Endometrium (tissue), 2 donors: ENCODE data around the gene RBBP8NL.

Experiments used
- FAIRE-seq: peaks from 2 replicates; lab custom pipeline; 2012; peaks lifted over from hg19 to GRCh38; lab: Jason Lieb, UNC
- donor health status: control.
- donor health status: control.

Gene RBBP8NL

DNA sequence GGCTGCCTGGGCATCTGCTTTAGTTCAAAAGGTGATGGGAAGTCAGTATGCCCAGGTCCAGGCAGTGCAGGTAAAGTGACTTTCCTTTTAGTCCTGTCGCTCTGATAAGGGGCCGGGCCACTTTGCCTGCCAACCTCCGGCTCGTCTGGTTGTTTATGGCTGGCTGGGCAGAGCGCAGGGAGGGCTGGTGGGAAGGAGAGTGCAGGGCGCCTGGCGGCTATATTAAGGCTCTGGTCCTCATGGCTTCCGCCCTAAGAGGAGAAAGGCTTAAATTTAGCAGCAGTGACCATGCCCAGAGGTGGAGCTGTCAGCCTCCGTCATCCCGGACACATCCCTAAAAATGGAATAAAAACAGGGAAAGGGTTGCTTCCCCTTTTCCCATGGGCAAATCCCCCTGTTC is 33.8 kb upstream of the RBBP8NL start:
- no peak for FAIRE-seq

GRCh38 chr20:62460678-62461077 is 33.3 kb upstream of the RBBP8NL start:
- no peak for FAIRE-seq

DNA sequence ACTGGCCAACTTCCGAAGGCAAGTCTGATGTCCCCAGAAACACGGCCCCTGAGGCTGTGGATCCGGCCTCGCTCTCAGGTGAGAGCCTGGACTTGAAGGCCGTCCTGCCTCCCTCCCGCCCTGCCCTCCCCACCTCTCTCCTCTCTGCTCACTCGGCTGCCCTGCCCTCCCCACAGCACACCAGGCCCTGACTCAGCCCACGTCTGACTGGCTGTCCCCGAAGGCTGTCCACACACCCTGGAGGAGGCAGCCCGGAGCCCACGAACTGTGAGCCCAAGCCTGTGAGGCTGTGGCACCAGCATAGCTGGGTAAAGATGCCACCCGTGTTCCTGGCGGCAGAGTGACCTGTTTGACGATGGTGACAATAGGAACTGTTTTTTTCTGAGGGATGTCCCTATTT is 32.1 kb upstream of the RBBP8NL start:
- FAIRE-seq: no peak

GRCh38 chr20:62458275-62459251 is 31.2 kb upstream of the RBBP8NL start:
- no peak for FAIRE-seq

GRCh38 chr20:62457831-62458230 is 30.5 kb upstream of the RBBP8NL start:
- no peak for FAIRE-seq

DNA sequence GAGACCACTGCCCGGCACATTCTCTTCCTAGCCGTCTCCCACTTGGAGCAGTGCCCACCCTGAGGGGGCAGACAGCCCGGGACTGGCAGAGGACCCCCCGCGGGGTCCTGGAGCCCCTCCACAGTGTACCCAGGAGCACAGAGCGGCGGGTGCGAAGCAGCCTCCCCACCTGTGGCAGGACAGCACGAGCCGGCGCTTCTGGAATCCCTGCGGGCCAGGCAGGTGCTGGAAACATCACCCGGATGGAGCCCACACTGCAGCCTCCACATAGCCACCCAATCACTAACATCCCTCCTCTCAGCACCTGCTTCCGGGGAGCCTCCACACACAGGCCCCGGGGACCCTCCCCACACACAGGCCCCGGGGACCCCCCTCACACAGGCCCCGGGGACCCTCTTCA is 29.8 kb upstream of the RBBP8NL start:
- FAIRE-seq: no peak

- no peak for FAIRE-seq
Observed at GRCh38 chr20:62455929-62456328, 28.6 kb upstream of the RBBP8NL start.

GRCh38 chr20:62454904-62455636 is 27.7 kb upstream of the RBBP8NL start:
- FAIRE-seq: no peak

GRCh38 chr20:62453186-62453808 is 26.0 kb upstream of the RBBP8NL start:
- FAIRE-seq: no peak

- no peak for FAIRE-seq
Observed at GRCh38 chr20:62452475-62453095, 25.2 kb upstream of the RBBP8NL start.

- no peak for FAIRE-seq
Observed at GRCh38 chr20:62451970-62452369, 24.6 kb upstream of the RBBP8NL start.

DNA sequence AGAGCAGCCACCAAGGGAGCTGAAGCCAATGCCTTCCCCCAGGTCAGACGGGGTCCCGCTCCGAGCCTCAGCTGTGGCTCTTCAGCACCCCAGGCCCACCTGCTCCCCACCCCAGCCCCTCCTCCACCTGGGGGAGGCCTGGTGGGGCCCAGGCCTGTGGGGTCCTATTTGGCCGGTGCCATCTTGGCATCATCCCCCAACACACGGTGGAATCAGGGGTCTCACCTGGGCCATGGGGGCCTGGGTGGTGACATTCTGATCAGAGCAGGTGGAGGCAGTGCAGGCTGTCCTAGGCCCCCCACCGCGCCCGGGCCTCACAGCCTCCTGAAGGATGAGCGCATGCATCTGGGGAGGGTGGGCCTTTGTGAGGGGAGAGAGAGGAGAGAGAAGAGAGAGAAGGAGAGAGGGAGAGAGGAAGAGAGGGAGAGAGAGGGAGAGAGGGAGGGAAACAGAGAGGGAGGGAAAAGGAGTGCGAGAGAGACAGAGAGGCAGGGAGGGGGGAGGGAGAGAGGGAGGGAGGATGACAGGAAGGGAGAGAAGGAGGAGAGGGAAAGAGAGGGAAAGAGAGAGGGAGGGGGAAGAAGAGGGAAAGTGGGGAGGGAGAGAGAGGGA is 23.9 kb upstream of the RBBP8NL start:
- FAIRE-seq: no peak

- FAIRE-seq: no peak
Observed at GRCh38 chr20:62449951-62450691, 22.8 kb upstream of the RBBP8NL start.

GRCh38 chr20:62448788-62449187 is 21.4 kb upstream of the RBBP8NL start:
- no peak for FAIRE-seq

DNA sequence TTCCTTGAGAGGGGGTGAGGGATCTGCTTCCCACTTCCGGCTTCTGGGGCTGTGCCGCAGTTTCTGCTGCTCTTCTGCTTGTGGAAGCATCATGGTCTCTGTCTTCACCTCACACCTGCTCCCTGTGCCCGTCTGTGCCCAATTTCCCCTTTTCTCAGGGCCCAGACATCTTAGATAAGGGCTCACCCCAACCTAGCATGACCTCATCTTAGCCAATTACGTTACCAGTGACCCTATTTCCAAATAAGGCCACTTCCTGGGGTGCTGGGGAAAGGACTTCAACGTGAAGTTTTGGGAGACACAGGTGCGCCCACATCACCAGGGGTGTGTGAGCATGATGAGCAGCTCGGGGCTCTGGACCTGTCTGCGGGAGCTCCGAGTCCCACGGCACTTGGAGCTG is 20.7 kb upstream of the RBBP8NL start:
- no peak for FAIRE-seq

GRCh38 chr20:62446888-62447869 is 19.8 kb upstream of the RBBP8NL start:
- no peak for FAIRE-seq

DNA sequence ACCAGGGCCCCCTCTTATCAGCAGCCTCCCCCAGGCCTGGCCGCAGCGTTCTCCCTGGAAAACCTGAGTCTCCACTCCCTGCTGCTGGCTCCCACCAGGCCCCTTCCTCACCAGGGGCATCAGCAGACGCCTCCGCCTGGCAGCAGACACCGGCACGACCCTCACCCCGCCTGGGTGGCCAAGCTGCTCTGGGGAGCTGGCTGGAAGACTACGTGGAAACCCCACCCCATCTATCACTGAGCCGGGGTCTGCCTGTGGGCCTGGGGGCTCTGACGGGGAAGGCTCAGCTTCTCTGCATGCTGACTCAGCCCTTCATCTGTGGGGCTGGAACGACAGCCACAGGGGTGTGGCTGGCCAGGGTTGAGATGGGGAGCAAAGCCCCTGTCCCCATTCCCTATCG is 19.1 kb upstream of the RBBP8NL start:
- no peak for FAIRE-seq

- no peak for FAIRE-seq
Observed at GRCh38 chr20:62445553-62446340, 18.4 kb upstream of the RBBP8NL start.

- no peak for FAIRE-seq
Observed at GRCh38 chr20:62444286-62444685, 16.9 kb upstream of the RBBP8NL start.
